ENCODE measurements around the gene NPDC1.

DNA sequence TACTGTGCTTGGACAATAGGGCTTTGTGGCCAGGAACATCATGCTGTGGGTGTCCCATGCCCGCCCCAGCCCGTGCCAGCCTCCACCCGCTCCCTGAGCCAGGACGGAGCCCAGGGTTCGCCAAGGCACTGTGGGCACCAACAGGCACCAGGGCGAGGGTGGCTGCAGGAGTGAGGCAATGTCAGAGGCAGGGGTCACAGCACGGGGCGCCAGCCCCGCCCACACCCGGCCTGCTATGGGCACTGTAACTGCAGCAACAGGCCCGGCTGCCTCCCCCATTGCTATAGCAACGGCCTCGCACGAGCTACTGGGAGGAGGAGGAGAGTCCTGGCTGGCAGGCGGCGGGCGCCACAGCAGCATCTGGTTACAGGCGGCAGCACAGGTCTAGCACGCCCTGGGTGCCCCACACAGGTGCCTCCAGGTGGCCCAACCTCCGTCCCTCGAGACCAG is 20.4 kb downstream of the NPDC1 start:
- TF ChIP-seq TAF1 (IDR thresholded peaks at IDR 0.05; ENCODE audit: low read depth, low read length) = no peak
- TF ChIP-seq SPI1 (IDR thresholded peaks at IDR 0.05; ENCODE audit: low read depth, low read length) = no peak
